GF-D8 (cell line): ENCODE measurements around the gene DNAJB14.
A peak's percentile ranks its signal among the peaks of the same experiment; 100 is the strongest.

Source experiments
- DNase-seq: peaks from one replicate; lab custom pipeline; 2025; lab: John Stamatoyannopoulos, UW

DNAJB14 gene

DNA sequence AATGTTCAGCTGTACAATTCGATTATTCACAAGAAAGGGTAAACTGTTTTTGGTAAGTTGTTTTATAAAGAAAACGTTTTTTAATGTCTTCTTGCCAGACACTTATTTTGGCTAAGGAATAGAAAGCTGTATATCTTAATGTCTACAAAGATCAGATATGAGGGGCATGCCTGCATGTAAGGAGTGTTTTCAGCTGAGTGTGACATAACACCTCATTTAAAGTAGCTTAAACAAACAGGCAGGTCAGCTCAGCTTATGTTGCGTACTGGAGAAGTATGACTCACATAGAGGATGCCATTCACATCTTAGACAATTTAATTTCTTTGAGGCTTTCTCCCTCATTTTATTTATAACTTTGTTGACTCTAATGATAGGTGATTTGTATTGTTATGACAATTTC lies 82.6 kb downstream of the DNAJB14 start:
- no peak for DNase-seq

DNA sequence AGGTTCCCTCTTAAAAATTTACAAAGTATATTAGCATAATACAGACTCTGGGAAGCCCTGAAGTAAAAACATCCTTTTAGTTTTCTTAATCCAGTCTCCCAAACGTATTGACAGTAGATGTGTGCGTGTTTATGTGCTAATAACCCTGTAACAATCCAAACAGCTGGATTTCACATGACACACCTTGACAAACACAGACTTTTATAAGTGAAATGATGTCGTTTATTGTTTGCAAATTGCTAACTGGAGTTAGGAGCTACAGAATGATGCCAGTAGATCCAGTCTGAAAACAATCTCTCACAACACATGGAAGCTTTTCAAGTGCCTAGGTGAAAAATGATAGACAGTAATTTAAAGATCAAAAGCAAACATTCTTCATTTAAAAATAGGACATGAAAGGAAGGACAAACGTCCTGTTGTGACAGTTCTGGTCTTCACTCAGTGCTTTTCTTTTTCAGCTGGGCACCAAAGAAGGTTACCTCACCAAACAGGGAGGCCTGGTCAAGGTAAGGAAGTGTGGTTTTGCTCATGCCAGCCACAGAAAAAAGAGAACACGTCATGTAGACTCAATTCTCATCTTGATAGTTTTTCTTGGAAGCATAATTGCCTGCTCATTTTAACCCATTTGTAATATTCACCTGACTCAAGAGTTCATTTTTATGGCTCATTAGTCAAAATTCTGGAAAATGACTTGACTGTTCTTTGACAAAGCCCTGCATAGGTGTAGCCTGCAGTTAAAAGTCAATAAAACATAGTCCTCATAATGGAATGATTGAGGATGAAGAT lies 85.1 kb downstream of the DNAJB14 start:
- DNase-seq: peak; percentile 43

DNA sequence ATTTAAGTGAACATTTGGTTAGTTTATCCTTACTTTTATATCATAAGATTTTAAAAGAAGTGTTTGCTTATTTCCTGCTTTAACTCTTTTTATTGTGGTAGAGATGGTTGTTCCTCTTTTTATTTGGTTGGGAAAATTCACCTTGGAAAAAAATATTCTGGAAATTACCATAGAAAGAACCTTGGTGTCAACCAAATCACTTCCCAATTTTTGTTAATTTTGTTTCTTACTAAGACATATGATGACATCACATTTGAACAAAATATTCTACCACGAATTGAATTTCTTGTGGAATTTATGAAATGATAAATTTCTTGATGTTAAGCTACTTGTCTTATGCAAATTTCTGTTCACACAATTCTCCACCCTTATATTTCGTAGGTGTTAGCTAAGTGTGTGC lies 85.9 kb downstream of the DNAJB14 start:
- DNase-seq: no peak

DNA sequence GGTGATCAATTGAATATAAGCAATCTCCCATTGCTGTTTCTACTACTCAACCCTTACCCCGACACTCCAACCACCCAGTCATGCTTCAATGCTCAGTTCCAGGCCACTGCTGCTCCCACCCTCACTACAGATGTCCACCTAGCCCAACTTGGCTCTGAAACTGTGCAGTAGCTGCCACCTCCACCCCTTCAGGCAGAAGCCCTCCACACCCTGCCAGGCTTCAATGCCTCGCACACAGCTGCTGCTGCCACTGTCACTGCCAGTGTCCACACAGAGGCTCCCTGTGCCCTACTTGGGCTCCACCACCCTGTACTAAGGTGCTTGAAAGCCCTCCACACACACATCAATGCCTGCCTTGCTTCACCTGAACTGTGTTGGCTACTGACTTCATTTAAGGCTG lies 86.8 kb downstream of the DNAJB14 start:
- no peak for DNase-seq

DNA sequence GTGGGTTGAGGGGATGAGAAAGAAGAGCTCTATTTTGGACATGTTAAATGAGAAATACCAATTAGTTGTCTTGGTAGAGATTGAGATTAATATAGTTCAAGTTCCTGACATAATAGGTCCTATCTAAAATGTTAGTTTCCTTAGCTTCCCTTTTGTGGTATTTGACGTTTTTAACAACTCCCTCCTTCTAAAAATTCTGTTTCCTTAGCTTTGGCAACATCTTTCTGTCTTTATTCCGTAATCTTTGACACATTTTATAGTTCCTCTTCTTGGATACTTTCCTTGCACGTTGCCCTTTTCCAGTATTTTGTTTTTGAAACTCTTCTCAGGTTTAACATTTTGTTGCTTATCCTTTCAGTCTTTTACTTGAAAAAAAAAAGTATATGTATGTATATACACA lies 89.1 kb downstream of the DNAJB14 start:
- peak; percentile 82 for DNase-seq

DNA sequence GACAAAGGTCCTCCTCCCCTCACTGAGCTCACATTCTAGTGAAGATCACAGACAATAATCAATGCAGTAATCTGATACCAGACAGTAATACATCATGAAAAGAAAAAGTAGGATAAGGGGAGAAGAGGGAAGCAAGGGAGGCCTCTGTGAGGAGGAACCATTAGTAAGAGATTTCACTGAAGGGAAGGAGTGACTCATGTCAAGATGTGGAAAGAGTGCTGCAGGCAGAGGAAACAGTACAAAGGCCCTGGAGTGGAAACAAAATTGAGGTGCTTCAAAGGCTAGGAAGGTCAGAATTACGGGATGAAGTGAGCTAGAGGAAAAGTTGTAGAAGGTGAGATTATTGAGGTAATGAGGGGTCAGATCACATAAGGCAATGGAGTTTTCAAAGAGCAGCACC lies 90.3 kb downstream of the DNAJB14 start:
- DNase-seq: peak; percentile 76

DNA sequence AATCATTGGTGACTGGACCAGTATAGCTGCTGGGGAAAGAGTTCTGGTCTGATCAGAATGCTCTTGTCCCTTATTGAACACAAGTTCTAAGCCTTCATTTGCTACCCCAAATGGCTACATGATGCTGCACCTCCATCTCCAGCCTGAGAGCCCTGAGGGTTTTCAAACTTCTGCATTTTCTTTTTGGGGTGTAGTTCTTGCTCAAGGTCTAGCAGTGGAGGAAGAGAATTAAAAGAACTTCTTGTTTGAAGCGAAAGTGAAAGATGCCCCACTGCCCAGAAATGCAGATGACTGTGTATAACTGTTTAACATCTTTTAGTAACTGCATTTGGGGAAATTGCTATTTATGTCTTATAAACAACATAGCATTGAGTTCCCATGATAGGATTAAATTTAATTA lies 90.7 kb downstream of the DNAJB14 start:
- peak; percentile 54 for DNase-seq

DNA sequence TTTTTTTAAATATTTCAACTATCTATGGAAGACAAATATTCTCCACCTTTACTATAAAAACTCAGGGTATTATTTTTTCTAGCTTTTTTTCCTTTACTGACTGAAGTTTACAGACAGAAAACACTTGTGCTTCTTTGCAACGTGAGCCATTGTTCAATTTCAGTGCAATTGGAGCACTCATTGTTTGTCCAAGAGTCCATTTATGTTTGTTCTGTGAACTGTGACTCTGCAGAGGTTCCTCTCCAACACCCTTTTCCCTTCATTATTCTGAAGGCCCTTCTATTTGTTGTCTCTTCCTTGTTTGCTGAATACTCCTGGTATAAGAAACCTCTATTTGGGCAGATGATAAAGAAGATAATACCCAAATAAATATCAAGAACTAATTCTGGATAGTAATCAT lies 92.4 kb downstream of the DNAJB14 start:
- no peak for DNase-seq

DNA sequence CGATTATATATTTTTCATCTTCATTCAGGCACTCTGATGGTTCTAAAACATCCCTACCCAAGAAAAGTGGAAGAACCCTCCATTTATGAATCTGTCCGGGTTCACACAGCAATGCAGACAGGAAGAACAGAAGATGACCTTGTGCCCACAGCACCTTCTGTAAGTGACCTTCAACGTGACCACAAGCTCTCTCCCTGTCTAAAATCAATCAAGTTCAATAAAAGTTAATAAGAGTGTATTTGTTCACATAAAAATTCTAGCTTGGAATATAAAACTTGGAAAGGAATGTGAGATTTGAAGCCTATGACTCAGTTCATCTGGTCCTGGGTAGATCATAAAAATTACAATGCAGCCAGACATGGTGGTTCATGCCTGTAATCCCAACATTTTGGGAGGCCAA lies 93.2 kb downstream of the DNAJB14 start:
- DNase-seq: no peak

DNA sequence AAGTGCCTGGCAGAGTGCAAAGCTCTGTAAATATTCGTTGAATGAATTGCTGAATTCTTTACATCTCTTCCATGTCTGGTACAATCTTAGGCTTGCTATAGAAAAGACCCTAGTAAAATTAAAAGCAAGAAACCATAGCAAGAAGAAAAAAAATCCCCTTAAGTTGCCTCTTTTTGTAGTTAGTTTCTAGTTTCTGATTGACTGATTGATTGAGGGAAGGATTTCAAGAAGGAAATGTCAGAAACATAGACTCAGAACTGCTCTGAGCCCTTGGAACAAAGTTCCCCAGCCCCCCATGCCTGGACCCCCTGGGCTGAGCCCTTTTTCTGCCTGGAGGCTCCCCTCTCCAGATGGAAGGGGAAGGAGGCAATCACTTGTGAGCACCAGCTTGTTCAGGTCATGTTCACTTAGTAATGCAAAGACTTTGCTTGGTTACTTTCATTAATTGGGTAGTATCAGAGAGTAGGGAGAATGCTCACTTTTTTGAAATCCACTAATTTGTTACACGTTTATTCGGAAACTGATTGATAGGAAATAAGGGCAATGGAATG lies 94.1 kb downstream of the DNAJB14 start:
- no peak for DNase-seq

DNA sequence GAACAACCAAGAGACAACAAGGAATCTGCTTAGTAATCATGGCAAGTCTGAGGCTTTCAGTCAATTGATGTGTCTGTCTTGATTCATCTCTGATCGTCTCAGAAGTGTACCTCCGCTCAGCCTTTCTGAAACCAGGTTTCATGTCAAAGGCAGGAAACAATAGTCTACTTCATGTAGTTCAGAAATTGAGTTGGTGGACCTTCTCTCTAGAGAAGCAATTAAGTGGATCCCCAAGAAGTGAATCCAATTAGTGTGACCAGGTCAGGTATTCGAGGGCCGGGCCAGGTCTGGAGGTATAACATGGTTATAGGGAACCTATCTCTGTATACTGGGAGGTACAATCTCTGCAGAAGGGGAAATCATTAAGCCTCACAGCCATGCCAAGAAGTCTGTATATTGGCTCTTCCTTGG lies 97.8 kb downstream of the DNAJB14 start:
- no peak for DNase-seq

DNA sequence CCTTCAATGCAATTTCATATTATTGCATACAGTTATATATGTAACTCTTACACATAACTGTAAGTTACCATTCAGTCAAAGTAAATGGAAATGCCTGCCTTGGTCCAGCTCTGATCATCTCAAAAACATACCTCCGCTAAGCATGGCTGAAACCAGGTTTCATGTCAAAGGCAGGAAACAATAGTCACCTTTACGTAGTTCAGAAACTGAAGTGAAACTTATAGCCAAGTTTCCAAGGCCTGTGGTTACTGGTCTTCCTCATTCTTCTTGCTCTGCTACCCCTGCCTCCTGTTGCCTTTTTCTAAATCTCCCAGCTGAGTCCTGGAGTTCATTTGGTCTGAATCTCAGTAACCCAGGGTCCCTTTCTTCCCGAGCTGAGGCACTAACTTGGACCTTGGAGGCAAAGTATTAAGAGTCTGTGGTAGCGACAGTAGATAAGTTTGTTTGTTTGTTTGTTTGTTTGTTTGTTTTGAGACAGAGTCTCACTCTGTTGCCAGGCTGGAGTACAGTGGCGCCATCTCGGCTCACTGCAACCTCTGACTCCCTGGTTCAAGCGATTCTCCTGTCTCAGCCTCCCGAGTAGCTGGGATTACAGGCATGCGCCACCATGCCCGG lies 98.9 kb downstream of the DNAJB14 start:
- no peak for DNase-seq

DNA sequence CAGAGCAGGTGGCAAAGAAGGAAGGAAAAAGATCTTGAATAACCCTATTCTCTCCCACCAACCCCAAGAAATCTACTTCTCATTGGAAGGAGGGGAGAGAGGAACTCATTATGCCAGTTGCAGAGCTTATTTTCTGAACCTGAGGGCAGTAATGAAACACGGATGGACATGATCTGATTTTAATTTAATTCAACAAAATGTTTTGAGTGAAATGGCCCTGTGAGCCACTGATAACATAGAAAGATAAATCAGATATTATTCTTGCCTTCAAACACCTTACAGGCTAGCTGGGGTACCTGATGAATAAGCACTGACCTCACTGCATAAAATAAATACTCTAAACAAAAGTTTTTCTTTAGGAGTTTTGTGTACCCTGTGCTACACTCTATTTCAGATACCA lies 99.5 kb downstream of the DNAJB14 start:
- DNase-seq: no peak
